ENCODE results near the gene NASP.

The NASP gene

GRCh38 chr1:45619149-45619921 is 35.5 kb downstream of the NASP start:
- no peak for DNase-seq (ENCODE audit: low read depth, low spot score)

DNA sequence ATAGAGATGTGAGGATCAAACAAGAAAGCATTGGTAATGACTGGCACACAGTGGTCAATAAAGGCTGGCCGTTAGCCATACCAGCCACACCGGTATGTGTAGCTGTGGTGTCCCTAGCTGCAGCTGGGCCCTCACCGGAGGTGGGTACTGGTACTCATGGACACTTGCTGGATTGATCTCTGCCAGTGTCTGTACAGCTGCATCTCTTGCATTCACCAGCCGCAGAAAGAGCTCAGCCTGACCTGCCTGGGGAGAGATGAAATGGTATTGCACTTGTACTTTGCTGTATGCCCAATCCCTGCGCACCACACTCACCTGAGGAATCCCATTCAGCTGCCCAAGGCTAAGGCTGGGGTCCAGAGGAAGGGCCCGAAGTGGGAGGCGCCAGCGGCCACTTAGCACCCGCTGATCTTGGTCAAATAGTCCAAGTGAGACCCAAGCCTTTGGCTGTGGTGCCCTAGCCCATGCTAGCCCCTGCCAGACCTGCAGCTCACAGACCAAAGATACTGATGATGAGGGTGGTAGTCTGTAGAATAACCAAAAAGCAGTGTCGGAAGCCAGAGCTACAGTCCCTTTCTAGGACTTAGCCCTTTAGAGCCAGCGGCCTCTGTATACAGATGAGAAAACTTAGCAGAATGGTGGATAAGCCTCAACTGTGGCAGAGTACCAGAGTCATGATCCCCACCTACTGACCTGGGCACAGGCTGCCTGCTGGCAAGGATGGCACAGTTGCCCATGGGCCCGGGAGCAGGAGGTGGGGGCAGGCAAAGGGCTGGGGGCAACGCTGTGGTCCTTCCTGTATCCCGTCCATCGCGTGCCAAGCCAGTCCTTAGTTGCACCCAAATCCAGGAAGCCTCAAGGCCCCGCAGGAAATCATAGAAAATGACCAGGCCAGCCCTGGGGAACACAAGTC is 37.0 kb downstream of the NASP start:
- DNase-seq (ENCODE audit: low read depth, low spot score), result no peak

DNA sequence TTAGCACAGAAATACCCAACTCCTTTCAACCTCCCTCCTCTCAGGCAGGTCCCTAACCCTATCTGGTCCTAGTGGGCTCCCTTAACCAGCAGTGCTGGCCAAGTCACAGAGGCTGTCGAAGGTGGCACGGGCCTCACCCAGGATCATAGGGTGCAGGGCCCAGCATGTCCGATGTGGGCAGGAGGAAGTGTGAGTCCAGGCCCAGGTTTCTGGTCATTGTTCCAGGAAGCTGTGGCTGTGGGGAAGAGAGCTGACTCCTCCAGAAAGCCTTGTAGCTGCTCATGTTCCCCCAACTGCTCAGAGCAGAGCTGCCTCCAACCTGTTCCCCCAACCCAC is 37.6 kb downstream of the NASP start:
- DNase-seq (ENCODE audit: low read depth, low spot score), result no peak

- no peak for DNase-seq (ENCODE audit: low read depth, low spot score)
These were observed 38.2 kb downstream of the NASP start for GRCh38 chr1:45621895-45622523.

GRCh38 chr1:45622524-45623394 is 38.9 kb downstream of the NASP start:
- DNase-seq (ENCODE audit: low read depth, low spot score), result no peak

GRCh38 chr1:45623972-45624371 is 40.1 kb downstream of the NASP start, which contains the start of gene CCDC17:
TSS of gene CCDC17 (minus strand) at chr1:45624054. CDS start at chr1:45623909, 145 bp downstream.
- no peak for DNase-seq (ENCODE audit: low read depth, low spot score)

GRCh38 chr1:45629035-45629434 is 45.2 kb downstream of the NASP start:
- DNase-seq (ENCODE audit: low read depth, low spot score), result no peak

DNA sequence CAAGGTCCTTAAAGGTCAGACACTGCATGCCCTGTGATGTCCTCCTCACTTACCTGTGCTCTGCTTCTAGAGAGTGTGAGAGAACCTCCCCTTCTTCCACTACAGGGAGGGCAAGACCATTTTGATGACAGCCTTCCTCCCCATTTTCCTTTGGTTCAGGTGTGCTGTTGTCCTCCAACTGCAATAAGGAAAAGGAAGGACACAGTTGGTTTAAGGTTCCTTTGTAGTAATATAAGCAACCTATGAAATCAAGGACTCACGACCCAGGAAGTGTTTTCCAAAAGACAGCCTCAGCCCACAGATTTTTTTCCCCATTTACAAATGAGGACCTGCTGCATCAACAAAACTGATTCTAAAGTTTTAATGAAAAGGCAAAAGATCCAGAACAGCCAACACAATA is 46.6 kb downstream of the NASP start:
- DNase-seq (ENCODE audit: low read depth, low spot score), result no peak

GRCh38 chr1:45635211-45635610 is 51.4 kb downstream of the NASP start:
- no peak for DNase-seq (ENCODE audit: low read depth, low spot score)

GRCh38 chr1:45640293-45640692 is 56.5 kb downstream of the NASP start:
- DNase-seq (ENCODE audit: low read depth, low spot score), result no peak

GRCh38 chr1:45643321-45643720 is 59.5 kb downstream of the NASP start:
- DNase-seq (ENCODE audit: low read depth, low spot score), result no peak

GRCh38 chr1:45643978-45644377 is 60.1 kb downstream of the NASP start:
- no peak for DNase-seq (ENCODE audit: low read depth, low spot score)

- no peak for DNase-seq (ENCODE audit: low read depth, low spot score)
These were observed 60.8 kb downstream of the NASP start for GRCh38 chr1:45644661-45645060.

DNA sequence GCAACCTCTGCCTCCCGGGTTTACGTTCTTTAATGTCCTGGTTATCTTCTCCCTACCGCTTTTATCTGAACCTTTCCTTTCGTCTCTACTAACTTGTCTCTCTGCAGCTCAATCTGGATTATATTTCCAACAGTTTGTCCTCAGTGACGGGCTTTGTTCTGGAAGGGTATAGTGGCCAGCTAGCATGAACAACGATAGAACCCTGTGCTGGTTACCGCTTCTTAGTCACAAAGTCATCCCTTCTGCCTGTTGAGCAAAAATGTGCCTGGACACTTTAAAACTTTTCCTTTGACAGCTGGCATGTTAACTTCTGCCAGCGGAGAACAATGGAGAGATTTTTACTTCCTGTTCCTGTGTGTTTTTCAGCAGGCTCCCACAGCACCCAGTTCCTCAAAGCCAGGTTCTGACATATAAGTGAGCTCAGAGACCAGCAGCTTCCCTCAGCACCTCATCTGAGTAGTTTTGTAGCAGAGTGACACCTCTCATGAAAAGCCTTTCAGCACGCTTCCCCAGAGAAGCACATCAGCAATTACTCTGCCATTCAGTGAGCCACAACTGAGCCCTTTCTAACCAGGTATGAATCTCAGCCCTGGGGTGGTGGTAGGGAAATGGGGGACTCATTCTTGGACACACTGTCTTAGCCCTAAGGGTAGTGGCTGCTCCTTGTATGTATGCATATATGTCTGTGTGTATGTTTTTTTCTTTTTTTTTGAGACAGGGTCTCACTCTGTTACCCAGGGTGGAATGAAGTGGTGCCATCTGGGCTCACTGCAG is 63.6 kb downstream of the NASP start:
- no peak for DNase-seq (ENCODE audit: low read depth, low spot score)

GRCh38 chr1:45654540-45655280 is 70.9 kb downstream of the NASP start:
- DNase-seq (ENCODE audit: low read depth, low spot score), result no peak

DNA sequence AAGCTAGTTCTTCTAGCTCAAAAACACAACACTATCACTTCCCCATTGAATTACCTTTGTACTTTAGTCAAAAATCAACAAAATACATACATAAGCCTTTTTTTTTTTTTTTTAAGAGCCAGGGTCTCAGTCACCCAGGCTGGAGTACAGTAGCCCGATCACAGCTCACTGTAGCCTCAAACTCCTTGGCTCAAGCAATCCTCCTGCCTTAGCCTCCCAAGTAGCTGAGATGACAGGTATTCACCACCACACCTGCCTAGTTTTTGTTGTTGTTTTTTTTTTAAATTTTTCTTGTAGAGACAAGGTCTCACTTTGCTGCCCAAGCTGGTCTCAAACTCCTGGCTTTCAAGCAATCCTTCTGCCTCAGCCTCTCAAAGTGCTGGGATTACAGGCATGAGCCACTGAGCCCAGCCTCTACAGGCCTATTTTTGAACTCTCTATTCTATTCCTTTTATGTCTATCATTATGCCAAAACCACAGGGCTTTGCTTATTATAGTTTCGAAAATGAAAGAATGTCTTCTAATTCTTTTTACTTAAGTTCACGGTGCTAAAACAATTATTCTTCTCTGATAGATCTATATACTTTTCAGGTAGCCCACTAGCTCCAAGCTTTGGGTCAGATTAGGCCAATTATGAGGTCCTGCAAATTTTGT is 72.9 kb downstream of the NASP start:
- no peak for DNase-seq (ENCODE audit: low read depth, low spot score)

DNA sequence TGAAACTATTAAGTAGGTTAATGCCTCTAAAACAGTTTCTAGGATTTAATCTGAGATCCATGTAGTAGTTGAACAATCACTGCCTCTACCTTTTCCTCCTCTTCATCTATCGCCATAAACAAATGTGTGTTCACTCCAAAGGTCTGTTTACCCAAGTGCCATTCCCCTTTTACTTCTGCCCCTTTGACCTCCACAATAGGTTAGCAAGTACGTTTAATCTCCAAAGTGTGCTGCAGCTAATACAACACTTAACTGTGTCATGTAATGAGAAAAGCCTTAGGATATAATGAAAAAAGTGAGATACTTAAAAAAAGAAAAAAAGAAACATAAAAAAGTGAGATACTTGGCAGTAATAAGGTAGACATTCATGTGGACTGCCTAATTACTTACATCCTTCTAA is 74.3 kb downstream of the NASP start:
- DNase-seq (ENCODE audit: low read depth, low spot score), result no peak

DNA sequence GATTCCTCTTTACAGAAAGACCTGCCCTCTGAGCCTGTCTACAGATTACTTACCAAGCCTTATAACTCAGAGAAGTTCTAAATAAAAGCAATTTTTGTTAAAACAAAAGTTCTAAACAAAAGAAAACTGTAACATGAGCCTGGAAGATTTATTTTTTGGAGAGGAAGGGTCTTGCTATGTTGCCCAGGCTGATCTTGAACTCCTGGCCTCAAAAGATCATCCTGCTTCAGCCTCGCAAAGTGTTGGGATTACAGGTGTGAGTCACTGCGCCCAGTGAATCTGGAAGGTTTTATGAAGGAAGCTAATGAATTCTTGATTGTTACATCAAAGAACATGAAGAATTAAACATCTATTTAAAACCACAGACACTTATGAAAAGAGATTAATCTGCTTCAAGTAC is 75.4 kb downstream of the NASP start:
- no peak for DNase-seq (ENCODE audit: low read depth, low spot score)

- no peak for DNase-seq (ENCODE audit: low read depth, low spot score)
These were observed 76.5 kb downstream of the NASP start for GRCh38 chr1:45660336-45660735.
